T-helper 2 cell treated with Interferon-gamma antibody and Interleukin-4, amounts not matched to agents 100 ng/mL and 5 ng/mL, for 36 hours (primary cell): ENCODE results near the gene MARVELD3. TPM values are rescaled to one million over a fixed set of nuclear protein-coding genes. Genes with fewer than 3 reads are reported as not detected.
"Not testable (repeated sequence)": the region's sequence is repeated elsewhere in the genome, so short reads cannot be mapped to it uniquely, and the experiment has no call there.

Experiments
- intact Hi-C: fragments of 100-400 bp; cut with micrococcal nuclease; formaldehyde crosslinking; loops from one replicate; pipeline ENCODE4 v1.15.1; 2023
- total RNA-seq: library from RNA; stranded (reverse); gene quantifications from 2 replicates; pipeline ENCODE4 v1.2.3, GENCODE V29; 2022

Gene MARVELD3, protein sequence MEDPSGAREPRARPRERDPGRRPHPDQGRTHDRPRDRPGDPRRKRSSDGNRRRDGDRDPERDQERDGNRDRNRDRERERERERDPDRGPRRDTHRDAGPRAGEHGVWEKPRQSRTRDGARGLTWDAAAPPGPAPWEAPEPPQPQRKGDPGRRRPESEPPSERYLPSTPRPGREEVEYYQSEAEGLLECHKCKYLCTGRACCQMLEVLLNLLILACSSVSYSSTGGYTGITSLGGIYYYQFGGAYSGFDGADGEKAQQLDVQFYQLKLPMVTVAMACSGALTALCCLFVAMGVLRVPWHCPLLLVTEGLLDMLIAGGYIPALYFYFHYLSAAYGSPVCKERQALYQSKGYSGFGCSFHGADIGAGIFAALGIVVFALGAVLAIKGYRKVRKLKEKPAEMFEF
- total RNA-seq: not detected in 2 replicates

DNA sequence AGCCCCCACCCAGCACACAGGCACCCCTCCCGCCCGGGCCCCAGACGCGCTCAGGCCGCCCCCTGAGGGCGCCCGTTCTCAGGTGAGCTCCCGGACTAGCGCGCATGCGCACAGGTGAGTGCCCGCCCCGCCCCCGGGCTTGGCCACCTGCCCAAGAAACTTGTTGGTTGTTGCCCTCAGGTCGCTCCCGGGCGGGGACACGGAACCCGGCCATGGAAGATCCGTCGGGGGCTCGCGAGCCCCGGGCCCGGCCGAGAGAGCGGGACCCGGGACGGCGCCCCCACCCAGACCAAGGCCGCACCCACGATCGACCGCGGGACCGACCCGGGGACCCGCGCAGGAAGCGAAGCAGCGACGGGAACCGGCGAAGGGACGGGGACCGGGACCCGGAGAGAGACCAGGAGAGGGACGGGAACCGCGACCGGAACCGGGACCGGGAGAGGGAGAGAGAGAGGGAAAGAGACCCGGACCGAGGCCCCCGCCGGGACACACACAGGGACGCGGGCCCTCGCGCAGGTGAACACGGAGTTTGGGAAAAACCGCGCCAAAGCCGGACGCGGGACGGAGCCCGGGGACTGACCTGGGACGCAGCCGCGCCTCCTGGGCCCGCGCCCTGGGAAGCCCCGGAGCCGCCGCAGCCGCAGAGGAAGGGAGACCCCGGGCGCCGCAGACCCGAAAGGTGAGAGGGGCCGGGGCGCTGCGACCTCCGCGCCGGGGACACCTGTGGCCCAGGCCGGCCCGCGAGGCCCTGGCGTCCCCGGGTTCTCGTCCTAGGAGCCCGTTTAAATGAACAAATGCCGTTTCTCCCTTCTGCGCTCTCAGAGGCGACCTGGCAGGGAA is at the start of gene MARVELD3:
MARVELD3 (plus strand) TSS at position 167 of the 840 bp plus-strand sequence; CDS start at position 213, 46 bp downstream.
- intact Hi-C loops: no loop called here

DNA sequence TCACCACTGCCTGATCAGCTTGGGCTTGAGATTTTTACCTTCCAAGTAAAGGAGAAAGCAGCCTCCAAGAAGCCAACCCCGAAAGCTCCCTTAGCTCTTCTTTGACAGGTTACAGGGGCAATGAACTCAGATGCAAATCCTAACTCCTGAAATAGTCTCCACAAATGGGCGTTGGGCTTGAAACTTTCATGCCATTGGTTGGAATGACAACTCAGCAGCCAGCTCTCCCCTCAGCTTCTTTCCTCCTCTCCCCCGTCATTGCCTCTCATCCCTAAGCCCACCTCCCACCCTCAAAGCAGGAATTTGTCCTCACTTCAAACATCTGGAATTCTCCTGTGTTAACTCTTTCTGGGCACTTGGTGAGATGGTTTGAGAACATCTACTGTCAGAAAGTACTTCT is 49.0 kb upstream of the MARVELD3 start, which contains the start of gene TAT:
TAT (minus strand) TSS at position 122 of the 400 bp plus-strand sequence. CDS start 677 bp downstream, outside the sequence.
- intact Hi-C loops: no loop called here

DNA sequence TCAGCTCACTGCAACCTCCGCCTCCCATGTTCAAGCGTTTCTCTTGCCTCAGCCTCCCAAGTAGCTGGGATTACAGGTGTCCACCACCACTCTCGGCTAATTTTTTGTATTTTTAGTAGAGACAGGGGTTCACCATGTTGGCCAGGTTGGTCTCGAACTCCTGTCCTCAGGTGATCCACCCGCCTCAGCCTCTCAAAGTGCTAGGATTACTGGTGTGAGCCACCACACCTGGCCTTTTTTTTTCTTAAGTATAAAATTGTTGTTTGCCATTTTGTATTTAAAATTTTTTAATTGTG is 43.5 kb upstream of the MARVELD3 start:
- intact Hi-C loops: not testable (repeated sequence)

DNA sequence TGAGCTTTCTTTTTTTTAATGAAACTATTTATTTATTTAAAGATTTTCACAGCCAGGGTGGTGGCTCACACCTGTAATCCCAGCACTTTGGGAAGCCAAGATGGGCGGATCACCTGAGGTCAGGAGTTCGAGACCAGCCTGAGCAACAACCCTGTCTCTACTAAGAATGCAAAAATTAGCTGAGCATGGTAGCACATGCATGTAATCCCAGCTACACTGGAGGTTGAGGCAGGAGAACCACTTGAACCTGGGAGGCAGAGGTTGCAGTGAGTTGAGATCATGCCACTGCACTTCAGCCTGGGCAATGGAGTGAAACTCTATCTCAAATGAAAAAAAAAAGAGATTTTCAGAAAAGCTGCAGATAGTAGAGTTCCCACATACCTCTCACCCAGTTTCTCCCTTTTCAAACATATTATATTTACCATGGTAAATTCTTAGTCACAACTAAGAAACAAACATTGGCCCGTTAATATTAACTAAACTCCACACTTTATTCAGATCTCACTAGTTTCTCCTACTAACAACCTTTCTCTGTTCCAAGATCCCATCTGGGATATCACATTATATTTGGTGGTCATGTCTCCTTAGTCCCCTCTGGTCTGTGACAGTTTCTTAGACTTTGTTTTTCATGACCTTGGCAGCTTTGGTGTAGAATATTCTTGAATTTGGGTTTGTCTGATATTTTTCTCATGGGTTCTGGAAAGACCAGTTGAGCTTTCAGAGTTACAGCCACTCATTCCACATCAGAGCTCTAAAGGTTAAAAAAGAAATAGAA is 41.3 kb upstream of the MARVELD3 start:
- intact Hi-C loops: no loop called here

DNA sequence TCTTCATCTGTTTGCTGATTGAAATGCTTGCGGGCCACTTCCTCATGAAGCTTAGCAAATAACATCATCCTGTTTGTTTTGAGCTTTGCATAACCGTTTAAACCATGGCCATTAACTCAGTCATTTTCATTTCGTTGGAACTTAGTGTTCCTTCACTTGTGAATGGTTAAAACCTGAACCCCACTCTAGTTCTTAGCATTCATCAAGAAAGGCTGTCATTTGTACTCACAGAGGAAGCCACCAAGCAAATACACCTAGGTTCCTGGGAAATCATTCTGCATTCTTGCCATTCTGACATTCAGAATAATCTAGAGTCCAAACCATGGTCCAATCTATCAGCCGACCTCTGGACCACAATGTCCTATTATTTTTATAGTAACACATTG is 40.7 kb upstream of the MARVELD3 start:
- intact Hi-C loops: no loop called here

DNA sequence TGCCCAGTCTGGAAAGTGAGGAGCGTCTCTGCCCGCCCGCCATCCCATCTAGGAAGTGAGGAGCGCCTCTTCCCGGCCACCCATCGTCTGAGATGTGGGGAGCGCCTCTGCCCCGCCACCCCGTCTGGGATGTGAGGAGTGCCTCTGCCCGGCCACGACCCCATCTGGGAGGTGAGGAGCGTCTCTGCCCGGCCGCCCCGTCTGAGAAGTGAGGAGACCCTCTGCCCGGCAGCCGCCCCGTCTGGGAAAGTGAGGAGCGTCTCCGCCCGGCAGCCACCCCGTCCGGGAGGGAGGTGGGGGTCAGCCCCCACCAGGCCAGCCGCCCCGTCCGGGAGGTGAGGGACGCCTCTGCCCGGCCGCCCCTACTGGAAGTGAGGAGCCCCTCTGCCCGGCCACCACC is 36.6 kb upstream of the MARVELD3 start:
- intact Hi-C loops: not testable (repeated sequence)

DNA sequence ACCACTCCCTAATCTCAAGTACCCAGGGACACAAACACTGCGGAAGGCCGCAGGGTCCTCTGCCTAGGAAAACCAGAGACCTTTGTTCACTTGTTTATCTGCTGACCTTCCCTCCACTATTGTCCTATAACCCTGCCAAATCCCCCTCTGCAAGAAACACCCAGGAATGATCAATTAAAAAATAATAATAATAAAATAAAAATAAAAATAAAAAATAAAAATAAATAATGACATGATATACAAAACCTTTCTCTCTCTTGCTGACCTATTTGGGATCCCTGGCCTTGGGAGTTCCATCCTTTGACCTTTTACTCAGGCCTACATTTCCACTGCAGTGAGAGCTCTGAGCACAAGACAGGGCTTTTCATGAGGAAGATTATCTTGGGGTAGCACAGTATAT is 35.9 kb upstream of the MARVELD3 start:
- intact Hi-C loops: not testable (repeated sequence)

DNA sequence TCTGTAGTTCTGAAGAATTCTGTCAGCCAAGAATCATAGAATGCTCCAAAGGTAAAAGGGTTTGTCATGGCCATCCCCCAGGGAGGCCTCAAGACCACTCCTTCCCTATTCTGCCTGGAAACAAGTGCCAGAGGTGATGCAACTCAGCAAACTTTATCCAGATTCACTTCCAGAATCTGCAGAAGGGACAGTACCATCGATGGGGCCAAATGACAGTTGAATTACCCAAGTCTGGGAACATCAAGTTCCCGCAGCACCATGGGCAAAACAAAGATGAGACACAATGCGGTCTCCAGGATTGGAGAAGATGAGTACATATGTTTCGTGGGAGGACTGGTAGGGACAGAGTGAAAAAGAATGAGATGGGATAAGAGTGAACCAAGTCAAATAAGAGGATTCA is 35.4 kb upstream of the MARVELD3 start:
- intact Hi-C loops: no loop called here

DNA sequence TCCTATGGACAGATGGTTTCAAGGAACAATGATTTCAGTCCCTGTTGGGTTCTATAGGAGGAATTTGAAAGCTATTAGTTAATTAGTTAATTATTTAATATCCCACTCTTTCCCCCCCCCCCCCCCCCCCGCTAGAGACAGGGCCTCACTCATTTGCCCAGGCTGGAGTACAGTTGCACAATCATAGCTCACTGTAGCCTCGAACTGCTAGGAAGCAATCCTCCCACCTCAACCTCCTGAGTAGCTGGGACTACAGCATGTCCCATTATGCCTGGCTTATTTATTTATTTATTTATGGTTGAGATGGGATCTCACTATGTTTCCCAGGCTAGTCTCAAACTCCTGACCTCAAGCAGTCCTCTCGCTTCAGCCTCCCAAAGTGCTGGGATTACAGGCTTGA is 34.1 kb upstream of the MARVELD3 start:
- intact Hi-C loops: no loop called here

DNA sequence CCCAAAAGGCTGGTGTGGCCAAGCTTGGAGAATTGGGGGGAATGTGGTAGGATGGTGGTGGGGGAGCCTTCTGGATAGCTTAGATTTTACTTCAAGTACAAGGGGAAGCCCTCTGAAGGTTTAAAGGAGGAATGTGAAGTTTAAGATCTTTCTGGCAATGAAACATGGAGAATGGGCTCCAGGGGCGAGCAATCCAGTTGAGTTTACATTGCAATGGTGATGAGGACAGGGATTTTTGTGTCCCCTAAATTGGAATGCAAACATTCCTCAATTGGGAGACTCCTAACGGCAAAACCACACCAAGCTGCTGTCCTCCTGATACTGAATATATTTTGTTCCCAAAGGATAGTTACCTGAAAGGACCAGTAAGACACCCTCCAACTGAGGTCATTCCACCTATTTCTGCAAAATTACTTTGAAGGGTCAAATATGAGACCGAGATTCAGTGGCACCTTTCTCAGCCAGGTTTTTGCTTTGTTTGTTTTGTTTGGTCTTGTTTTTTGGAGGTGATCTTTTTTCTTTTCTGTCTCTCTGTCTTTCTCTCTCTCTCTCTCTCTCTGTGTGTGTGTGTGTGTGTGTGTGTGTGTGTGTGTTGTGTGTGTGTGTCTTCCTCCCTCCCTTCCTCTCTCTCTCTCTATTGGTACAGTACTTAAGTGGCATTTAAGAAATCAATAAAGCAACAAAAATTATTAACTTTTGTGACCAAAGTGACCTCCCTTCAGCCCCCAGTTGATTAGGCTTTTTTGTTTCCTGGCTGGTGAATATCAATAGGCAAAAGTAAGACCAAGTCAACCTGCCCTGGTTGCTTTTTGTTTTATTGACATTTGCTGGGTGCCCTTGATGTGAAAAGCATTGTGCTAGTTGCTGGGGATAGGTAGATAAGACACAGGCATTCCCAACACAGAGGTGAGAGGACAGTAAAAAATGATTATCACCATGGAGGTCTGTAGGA is 32.7 kb upstream of the MARVELD3 start:
- intact Hi-C loops: no loop called here

DNA sequence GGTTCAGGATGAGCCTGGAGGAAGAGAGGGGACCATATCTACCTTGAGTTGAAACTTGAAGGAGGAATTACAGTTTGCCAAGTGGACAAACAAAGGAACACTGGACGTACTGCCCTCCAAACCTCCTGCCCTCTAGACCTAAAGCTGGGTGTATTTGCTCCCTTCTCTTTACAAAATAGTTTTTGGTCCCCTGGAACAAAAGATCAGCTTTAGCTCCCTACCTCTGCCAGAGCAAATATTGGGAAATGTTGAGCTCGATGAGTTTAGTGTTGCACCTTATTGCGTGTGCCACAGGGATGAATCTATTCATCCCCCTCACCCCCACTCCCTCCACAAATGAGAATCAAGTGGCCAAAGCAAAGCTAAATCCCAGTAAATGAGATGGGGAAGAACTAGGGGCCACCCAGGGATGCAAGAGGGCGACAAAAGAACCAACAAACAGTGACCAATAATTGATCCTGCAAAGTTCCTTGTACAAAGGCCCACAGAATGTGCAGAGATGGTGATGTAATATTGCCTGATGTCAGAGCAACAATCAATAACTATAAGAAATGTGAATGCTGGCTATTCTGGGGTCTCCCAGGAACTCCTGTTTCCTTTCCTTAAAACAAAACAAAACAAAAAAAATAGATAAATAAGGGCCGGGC is 31.9 kb upstream of the MARVELD3 start:
- intact Hi-C loops: no loop called here

DNA sequence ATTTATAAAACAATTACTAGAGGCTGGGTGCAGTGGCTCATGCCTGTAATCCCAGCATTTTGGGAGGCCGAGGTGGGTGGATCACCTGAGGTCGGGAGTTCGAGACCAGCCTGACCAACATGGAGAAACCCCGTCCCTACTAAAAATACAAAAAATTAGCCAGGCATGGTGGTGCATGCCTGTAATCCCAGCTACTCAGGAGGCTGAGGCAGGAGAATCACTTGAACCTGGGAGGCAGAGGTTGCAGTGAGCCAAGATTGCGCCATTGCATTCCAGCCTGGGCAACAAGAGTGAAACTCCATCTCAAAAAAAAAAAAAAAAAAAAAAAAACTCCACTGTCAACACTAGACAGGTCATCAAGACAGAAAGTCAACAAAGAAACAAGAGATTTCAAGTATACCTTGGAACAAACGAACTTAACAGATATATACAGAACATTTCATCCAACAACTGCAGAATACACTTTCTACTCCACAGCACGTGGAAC is 30.6 kb upstream of the MARVELD3 start:
- intact Hi-C loops: not testable (repeated sequence)

DNA sequence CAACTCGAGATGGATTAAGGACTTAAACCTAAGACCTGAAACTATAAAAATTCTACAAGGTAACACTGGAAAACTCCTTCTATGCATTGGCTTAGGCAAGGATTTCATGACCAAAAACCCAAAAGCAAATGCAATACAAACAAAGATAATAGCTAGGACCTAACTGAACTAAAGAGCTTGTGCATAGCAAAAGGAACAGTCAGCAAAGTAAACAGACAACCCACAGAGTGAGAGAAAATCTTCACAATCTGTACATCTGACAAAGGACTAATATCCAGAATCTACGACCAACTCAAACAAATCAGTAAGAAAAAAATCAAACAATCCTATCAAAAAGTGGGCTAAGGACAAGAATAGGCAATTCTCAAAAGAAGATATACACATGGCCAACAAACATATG is 27.6 kb upstream of the MARVELD3 start:
- intact Hi-C loops: not testable (repeated sequence)

DNA sequence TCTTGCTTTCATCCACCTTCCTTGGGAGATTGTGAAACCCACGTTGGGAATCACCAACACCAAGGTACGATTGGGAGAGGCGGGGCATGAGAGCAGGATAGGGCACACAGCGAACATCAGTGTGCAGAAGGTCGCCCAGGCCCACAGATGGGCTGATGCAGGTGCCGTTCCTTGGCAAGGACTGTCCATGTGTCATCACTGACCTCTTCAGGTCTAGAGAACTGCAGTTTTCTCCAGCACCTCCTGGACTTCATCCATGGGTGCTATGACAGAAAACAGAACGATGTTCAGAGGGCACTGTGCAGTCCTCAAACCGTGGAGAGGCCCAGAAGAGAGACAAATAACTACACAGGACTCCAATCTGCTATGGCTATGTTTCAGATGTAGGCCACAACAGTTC is 25.2 kb upstream of the MARVELD3 start:
- intact Hi-C loops: no loop called here

DNA sequence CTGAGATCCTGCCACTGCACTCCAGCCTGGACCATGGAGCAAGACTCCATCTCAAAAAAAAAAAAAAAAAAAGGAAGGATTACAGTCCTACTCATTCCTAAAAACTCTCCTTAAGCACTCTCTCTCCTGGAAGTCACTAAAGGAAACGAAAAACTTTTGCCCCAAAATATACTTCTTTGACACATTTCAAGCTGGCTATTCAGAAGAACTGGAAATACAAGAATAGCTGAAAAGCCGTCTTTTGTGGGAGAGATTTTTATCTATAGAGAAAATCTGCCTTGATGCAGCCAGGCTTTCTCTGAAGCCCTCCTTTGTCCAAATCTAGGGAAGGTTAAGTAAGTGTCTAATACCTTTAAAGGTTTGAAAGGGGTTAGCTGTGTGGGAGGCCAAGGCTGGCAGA is 16.9 kb upstream of the MARVELD3 start:
- intact Hi-C loops: no loop called here

DNA sequence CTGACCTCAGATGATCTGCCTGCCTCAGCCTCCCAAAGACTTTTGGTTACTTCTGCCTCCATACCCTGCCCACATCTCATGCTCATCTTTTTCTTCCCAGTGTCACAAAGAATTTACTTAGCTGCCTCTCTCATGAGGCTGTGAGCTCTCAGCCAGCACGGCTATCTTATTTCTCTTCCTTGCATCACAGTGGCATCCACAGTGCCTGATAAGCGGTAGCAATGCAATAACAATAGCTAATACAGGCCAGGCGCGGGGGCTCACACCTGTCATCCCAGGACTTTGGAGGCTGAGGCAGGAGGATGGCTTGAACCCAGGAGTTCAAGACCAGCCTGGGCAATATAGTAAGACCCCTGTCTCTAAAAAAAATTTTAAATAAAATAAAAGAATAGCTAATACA is 15.5 kb upstream of the MARVELD3 start:
- intact Hi-C loops: loop anchor here (2.0 kb wide), 2 partner anchors 68 to 198 kb away; no protein-coding TSS in a partner anchor

DNA sequence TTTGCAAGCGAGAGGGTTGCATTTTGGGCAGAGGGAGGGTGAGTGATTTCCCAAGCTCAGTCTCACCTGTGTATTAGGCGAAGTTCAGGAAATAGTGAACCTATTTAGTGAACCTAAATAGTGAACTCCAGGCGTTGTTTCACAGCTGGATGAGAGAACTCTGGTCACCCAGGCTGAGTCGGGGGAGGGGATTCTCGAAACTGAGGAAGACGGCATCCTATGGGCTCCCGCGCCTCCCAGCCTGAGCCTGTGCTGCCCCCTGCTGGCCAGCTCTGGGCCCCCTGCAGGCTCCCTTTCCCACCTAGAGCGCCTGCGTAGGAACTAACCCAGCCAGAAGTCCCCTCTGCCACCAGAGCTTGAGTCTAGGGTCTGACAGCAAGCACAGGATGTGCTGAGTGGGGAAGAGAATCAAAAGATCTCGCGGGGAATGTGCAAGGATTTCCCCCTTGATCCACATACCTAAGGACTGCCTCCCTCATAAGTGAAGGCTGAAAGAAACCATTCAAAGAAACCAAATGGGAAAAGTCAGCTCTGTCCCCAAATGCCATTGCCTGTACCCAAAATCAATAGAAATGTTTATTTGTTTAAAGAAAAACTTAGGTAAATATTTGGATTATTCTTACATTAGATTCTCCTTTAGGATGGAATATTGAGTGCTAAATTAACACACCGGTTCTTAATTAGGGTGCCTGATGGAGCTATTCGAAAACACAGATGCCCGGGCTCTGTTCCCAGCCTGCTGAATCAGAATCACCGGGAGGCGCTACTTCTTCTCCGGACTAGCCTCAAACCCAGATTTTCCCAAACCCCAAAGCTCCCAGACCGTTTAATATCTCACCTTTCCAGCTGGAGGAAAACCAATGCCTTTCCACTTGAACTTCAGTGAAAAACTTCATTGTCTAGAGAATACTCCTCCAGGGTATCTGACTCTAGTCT is 14.8 kb upstream of the MARVELD3 start:
- intact Hi-C loops: loop anchor here (1.0 to 2.0 kb wide), 3 partner anchors 46 to 198 kb away; no protein-coding TSS in a partner anchor

DNA sequence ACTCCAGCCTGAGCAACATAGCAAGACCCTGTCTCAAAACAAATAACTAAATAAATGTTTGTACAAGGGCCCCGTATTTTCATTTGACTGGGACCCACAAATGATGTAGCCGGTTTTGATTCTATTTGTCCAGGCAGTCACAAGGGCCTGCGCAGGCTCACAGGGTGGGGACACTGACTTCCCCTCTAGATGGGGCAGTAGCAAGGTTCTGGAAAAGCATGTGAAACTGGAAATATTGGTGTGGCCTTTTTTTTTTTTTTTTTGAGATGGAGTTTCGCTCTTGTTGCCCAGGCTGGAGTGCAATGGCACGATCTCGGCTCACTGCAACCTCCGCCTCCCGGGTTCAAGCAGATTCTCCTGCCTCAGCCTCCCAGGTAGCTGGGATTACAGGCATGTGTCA is 11.0 kb upstream of the MARVELD3 start:
- intact Hi-C loops: not testable (repeated sequence)

DNA sequence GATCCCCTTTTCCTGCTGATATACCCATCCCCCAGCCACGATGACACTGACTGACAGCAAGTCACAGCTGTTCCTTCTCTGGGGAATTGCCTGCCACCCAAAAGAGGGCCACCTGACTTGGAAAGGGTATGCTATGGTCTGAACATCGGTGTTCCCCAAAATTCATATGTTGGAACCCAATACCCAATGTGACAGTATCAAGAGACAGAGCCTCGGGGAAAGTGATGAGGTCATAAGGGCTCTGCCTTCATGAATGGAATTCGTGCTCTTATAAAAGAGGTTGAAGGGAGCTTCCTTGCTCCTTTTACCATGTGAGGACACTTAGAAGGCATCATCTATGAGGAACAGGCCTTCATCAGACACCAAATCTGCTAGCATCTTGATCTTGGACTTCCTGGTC is 7.6 kb upstream of the MARVELD3 start:
- intact Hi-C loops: no loop called here
